ENCODE measurements around the gene FKBP15.

The FKBP15 gene

GRCh38 chr9:113221003-113221799 is at the start of gene FKBP15, which contains the start of gene SLC31A1:
TSS of gene FKBP15 (minus strand) at chr9:113221277. CDS start at chr9:113221243, 34 bp downstream.
TSS of gene SLC31A1 (plus strand) at chr9:113221544. CDS start at chr9:113256149, 34,605 bp downstream.
- no peak for TF ChIP-seq CTCF (IDR thresholded peaks at IDR 0.05; ENCODE audit: low read depth, low read length, missing control alignments)
- DNase-seq, result peak; percentile 99
- in situ Hi-C loops (cut with HindIII; ENCODE audit: low pct_ligation_motif_present, low sequenced_read_pairs), result no loop called here
- Histone ChIP-seq H3K4me3 (ENCODE audit: low read depth, low read length) (peak within 1 kb of the TSS; percentile 95), H3K27ac (peak within 1 kb of the TSS; percentile 72), H3K36me3 (replicated peaks) (no peaks in the 10 kb centered on the region), H3K27me3 (replicated peaks) (no peaks in the 10 kb centered on the region)

GRCh38 chr9:113269871-113270270 is 48.8 kb upstream of the FKBP15 start:
- Histone ChIP-seq H3K27me3 (replicated peaks) (no peaks in the 10 kb centered on the region), H3K4me3 (ENCODE audit: low read depth, low read length) (no peak overlapping the region), H3K36me3 (replicated peaks) (peaks cover 53% of the 10 kb centered on the region), H3K27ac (no peak overlapping the region)
- DNase-seq, result no peak
- TF ChIP-seq CTCF (IDR thresholded peaks at IDR 0.05; ENCODE audit: low read depth, low read length, missing control alignments), result no peak
- in situ Hi-C loops (cut with HindIII; ENCODE audit: low pct_ligation_motif_present, low sequenced_read_pairs), result no loop called here

- Histone ChIP-seq H3K36me3 (replicated peaks) (peaks cover 54% of the 10 kb centered on the region), H3K27me3 (replicated peaks) (no peaks in the 10 kb centered on the region), H3K27ac (no peak overlapping the region), H3K4me3 (ENCODE audit: low read depth, low read length) (no peak overlapping the region)
- no peak for TF ChIP-seq CTCF (IDR thresholded peaks at IDR 0.05; ENCODE audit: low read depth, low read length, missing control alignments)
- DNase-seq, result no peak
- in situ Hi-C loops (cut with HindIII; ENCODE audit: low pct_ligation_motif_present, low sequenced_read_pairs), result no loop called here
These were observed 48.3 kb upstream of the FKBP15 start for GRCh38 chr9:113269355-113269754.

GRCh38 chr9:113267911-113268566 is 47.0 kb upstream of the FKBP15 start:
- DNase-seq, result no peak
- Histone ChIP-seq H3K27ac (no peak overlapping the region), H3K27me3 (replicated peaks) (no peaks in the 10 kb centered on the region), H3K4me3 (ENCODE audit: low read depth, low read length) (no peak overlapping the region), H3K36me3 (replicated peaks) (peaks cover 50% of the 10 kb centered on the region)
- in situ Hi-C loops (cut with HindIII; ENCODE audit: low pct_ligation_motif_present, low sequenced_read_pairs), result no loop called here
- no peak for TF ChIP-seq CTCF (IDR thresholded peaks at IDR 0.05; ENCODE audit: low read depth, low read length, missing control alignments)

- Histone ChIP-seq H3K4me3 (ENCODE audit: low read depth, low read length) (no peak overlapping the region), H3K36me3 (replicated peaks) (peaks cover 43% of the 10 kb centered on the region), H3K27ac (no peak overlapping the region), H3K27me3 (replicated peaks) (no peaks in the 10 kb centered on the region)
- no peak for TF ChIP-seq CTCF (IDR thresholded peaks at IDR 0.05; ENCODE audit: low read depth, low read length, missing control alignments)
- no peak for DNase-seq
- in situ Hi-C loops (cut with HindIII; ENCODE audit: low pct_ligation_motif_present, low sequenced_read_pairs), result no loop called here
These were observed 45.1 kb upstream of the FKBP15 start for GRCh38 chr9:113266174-113266573.

Data from brain microvascular endothelial cell (primary cell).